ENCODE results near the gene AK8.

AK8 gene

GRCh38 chr9:132794730-132795380 is 83.2 kb downstream of the AK8 start:
- TF ChIP-seq CTCF (IDR thresholded peaks at IDR 0.05; ENCODE audit: low read length, missing control alignments) = no peak
- no peak for DNase-seq (ENCODE audit: low read depth)
- no peak overlapping the region for H3K4me3 ChIP-seq (replicated peaks; ENCODE audit: low read depth, low read length)

GRCh38 chr9:132793606-132794580 is 84.2 kb downstream of the AK8 start:
- no peak for DNase-seq (ENCODE audit: low read depth)
- H3K4me3 ChIP-seq (replicated peaks; ENCODE audit: low read depth, low read length) = no peak overlapping the region
- TF ChIP-seq CTCF (IDR thresholded peaks at IDR 0.05; ENCODE audit: low read length, missing control alignments) = no peak

- no peak overlapping the region for H3K4me3 ChIP-seq (replicated peaks; ENCODE audit: low read depth, low read length)
- no peak for TF ChIP-seq CTCF (IDR thresholded peaks at IDR 0.05; ENCODE audit: low read length, missing control alignments)
- no peak for DNase-seq (ENCODE audit: low read depth)
Measured at GRCh38 chr9:132792547-132792946, 85.5 kb downstream of the AK8 start.

GRCh38 chr9:132791699-132792240 is 86.3 kb downstream of the AK8 start:
- no peak for TF ChIP-seq CTCF (IDR thresholded peaks at IDR 0.05; ENCODE audit: low read length, missing control alignments)
- H3K4me3 ChIP-seq (replicated peaks; ENCODE audit: low read depth, low read length) = no peak overlapping the region
- DNase-seq (ENCODE audit: low read depth) = no peak

- TF ChIP-seq CTCF (IDR thresholded peaks at IDR 0.05; ENCODE audit: low read length, missing control alignments) = no peak
- DNase-seq (ENCODE audit: low read depth) = no peak
- no peak overlapping the region for H3K4me3 ChIP-seq (replicated peaks; ENCODE audit: low read depth, low read length)
Measured at GRCh38 chr9:132789719-132790118, 88.4 kb downstream of the AK8 start.

- no peak for DNase-seq (ENCODE audit: low read depth)
- no peak overlapping the region for H3K4me3 ChIP-seq (replicated peaks; ENCODE audit: low read depth, low read length)
- TF ChIP-seq CTCF (IDR thresholded peaks at IDR 0.05; ENCODE audit: low read length, missing control alignments) = no peak
Measured at GRCh38 chr9:132788378-132788777, 89.7 kb downstream of the AK8 start.
